Stimulated activated CD4-positive, alpha-beta T cell treated with anti-CD3 and anti-CD28 coated beads, Interleukin-1b, Interleukin-23, amount 100 ng/mL, for 48 hours (primary cell): ENCODE results near the gene SYT4.
"Not testable (repeated sequence)": the region's sequence is repeated elsewhere in the genome, so short reads cannot be mapped to it uniquely, and the experiment has no call there.

Source experiments
- DNase-seq: peaks from one replicate; pipeline ENCODE4 v3.0.0-alpha.2; 2020

The SYT4 gene

GRCh38 chr18:43277164-43277600, at the start of gene SYT4:
TSS of gene SYT4 (minus strand) at chr18:43277490. CDS start at chr18:43277281, 209 bp downstream.
- no peak for DNase-seq

- DNase-seq, result no peak
These were observed 44.8 kb upstream of the SYT4 start for GRCh38 chr18:43322132-43322531.

GRCh38 chr18:43314941-43315340, 37.7 kb upstream of the SYT4 start:
- DNase-seq, result no peak

- DNase-seq, result no peak
These were observed 35.6 kb upstream of the SYT4 start for GRCh38 chr18:43312891-43313290.

- no peak for DNase-seq
These were observed 32.9 kb upstream of the SYT4 start for GRCh38 chr18:43310239-43310638.

- no peak for DNase-seq
These were observed 26.1 kb upstream of the SYT4 start for GRCh38 chr18:43303376-43303775.

- DNase-seq, result not testable (repeated sequence)
These were observed 8.9 kb upstream of the SYT4 start for GRCh38 chr18:43286187-43286586.

GRCh38 chr18:43283299-43283698, 6.0 kb upstream of the SYT4 start:
- DNase-seq, result no peak

GRCh38 chr18:43279015-43279744, 1.9 kb upstream of the SYT4 start:
- DNase-seq, result no peak

- DNase-seq, result no peak
These were observed 1.1 kb upstream of the SYT4 start for GRCh38 chr18:43278355-43278754.

- no peak for DNase-seq
These were observed 799 bp downstream of the SYT4 start for GRCh38 chr18:43276491-43276890.

- DNase-seq, result no peak
These were observed 1.7 kb downstream of the SYT4 start for GRCh38 chr18:43275546-43275945.

GRCh38 chr18:43274526-43274925, 2.8 kb downstream of the SYT4 start:
- no peak for DNase-seq

GRCh38 chr18:43271593-43272432, 5.5 kb downstream of the SYT4 start:
- peak; percentile 4 for DNase-seq

GRCh38 chr18:43267818-43268217, 9.5 kb downstream of the SYT4 start:
- no peak for DNase-seq

GRCh38 chr18:43265465-43265864, 11.8 kb downstream of the SYT4 start:
- no peak for DNase-seq

- no peak for DNase-seq
These were observed 28.6 kb downstream of the SYT4 start for GRCh38 chr18:43248610-43249249.

- DNase-seq, result no peak
These were observed 29.3 kb downstream of the SYT4 start for GRCh38 chr18:43247944-43248343.

GRCh38 chr18:43238429-43238828, 38.9 kb downstream of the SYT4 start:
- DNase-seq, result no peak

GRCh38 chr18:43236921-43237320, 40.4 kb downstream of the SYT4 start:
- DNase-seq, result no peak

- DNase-seq, result no peak
These were observed 42.4 kb downstream of the SYT4 start for GRCh38 chr18:43234889-43235288.

GRCh38 chr18:43222501-43222900, 54.8 kb downstream of the SYT4 start:
- DNase-seq, result no peak

- no peak for DNase-seq
These were observed 56.6 kb downstream of the SYT4 start for GRCh38 chr18:43220691-43221090.
